Measurements from ENCODE around the gene CFAP77. TPM values are rescaled to one million over a fixed set of nuclear protein-coding genes. Genes with fewer than 3 reads are reported as not detected.

The CFAP77 gene
- polyA plus RNA-seq, 1 donor from 2014 or later: not detected

DNA sequence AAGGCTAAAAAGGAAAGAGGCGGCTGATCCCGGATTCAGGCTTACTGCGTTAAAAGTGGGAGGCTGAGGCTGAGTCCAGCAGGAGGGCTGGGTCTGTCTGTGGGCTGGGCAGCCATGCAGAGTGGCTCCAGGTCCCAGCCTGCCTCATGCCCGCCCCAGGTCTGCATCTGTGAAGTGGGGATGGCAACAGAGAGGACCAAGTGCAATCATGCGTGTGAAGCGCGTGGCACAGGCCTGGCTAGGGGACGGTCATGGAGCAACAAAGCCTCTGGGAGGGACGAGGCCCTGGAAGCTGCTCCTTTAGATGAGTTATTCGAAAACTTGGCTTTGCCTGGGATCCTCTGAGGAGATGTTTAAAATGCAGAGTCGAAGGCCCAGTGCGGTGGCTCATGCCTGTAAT is 142.0 kb downstream of the CFAP77 start:
- H3K9me2 ChIP-seq (ENCODE audit: insufficient read depth, low read length): no peaks in the 10 kb centered on the region
- H4K20me1 ChIP-seq (ENCODE audit: insufficient read depth): no peaks in the 10 kb centered on the region
- no peak overlapping the region for H3K9ac ChIP-seq (ENCODE audit: low read length)
- TF ChIP-seq TAF1 (IDR thresholded peaks at IDR 0.05; ENCODE audit: low read depth) (no peak), REST (IDR thresholded peaks at IDR 0.05; ENCODE audit: borderline replicate concordance) (no peak), EZH2 (IDR thresholded peaks at IDR 0.05; ENCODE audit: borderline replicate concordance, insufficient read depth, low read length, poor library complexity, severe bottlenecking) (no peak), EP300 (conservative IDR thresholded peaks at IDR 0.05; ENCODE audit: poor library complexity, severe bottlenecking) (no peak), CTCF (IDR thresholded peaks at IDR 0.05; ENCODE audit: poor library complexity, severe bottlenecking) (no peak), POLR2AphosphoS5 (IDR thresholded peaks at IDR 0.05) (no peak), RAD21 (conservative IDR thresholded peaks at IDR 0.05) (no peak), MXI1 (conservative IDR thresholded peaks at IDR 0.05; ENCODE audit: poor library complexity, severe bottlenecking) (no peak), SMC3 (conservative IDR thresholded peaks at IDR 0.05; ENCODE audit: poor library complexity) (no peak)
- H3K27ac ChIP-seq (ENCODE audit: low read length): no peak overlapping the region
- no peaks in the 10 kb centered on the region for H3K79me2 ChIP-seq (replicated peaks; ENCODE audit: insufficient read depth, low read length)
- no peak overlapping the region for H2AFZ ChIP-seq (ENCODE audit: low read depth, low read length)
- H3K4me3 ChIP-seq (ENCODE audit: low read length): no peak overlapping the region
- H3K36me3 ChIP-seq (ENCODE audit: insufficient read depth, low read length): no peaks in the 10 kb centered on the region
- H3K4me2 ChIP-seq (ENCODE audit: low read length): no peak overlapping the region
- no peaks in the 10 kb centered on the region for H3K9me3 ChIP-seq (ENCODE audit: low read length)
- no peaks in the 10 kb centered on the region for H3K27me3 ChIP-seq (ENCODE audit: insufficient read depth, low read depth, low read length)
- no peaks in the 10 kb centered on the region for H3F3A ChIP-seq (ENCODE audit: insufficient read depth, low read length, poor library complexity, severe bottlenecking)

DNA sequence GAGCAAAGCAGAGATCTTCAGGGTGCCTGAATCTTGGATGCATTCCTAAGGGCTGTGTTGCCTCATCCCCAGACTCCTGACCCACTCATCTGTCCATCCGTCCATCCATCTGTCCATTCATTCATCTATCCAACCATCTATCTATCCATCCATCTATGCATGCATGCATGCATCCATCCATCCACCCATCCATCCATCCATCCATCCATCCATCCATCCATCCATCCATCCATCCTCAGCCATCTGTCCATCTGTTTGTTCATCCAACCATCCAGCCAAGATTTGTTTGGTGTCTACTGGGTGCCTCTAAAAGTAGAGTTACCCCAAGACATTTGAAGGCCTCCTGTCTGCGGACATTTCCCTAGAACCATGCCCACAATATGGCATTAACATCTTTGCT is 144.7 kb downstream of the CFAP77 start:
- no peaks in the 10 kb centered on the region for H3K9me2 ChIP-seq (ENCODE audit: insufficient read depth, low read length)
- no peaks in the 10 kb centered on the region for H3K27me3 ChIP-seq (ENCODE audit: insufficient read depth, low read depth, low read length)
- no peak overlapping the region for H3K4me3 ChIP-seq (ENCODE audit: low read length)
- no peaks in the 10 kb centered on the region for H3K36me3 ChIP-seq (ENCODE audit: insufficient read depth, low read length)
- H2AFZ ChIP-seq (ENCODE audit: low read depth, low read length): no peak overlapping the region
- H3K9me3 ChIP-seq (ENCODE audit: low read length): no peaks in the 10 kb centered on the region
- H3K79me2 ChIP-seq (replicated peaks; ENCODE audit: insufficient read depth, low read length): no peaks in the 10 kb centered on the region
- no peak overlapping the region for H3K9ac ChIP-seq (ENCODE audit: low read length)
- H4K20me1 ChIP-seq (ENCODE audit: insufficient read depth): no peaks in the 10 kb centered on the region
- no peak overlapping the region for H3K4me2 ChIP-seq (ENCODE audit: low read length)
- no peaks in the 10 kb centered on the region for H3F3A ChIP-seq (ENCODE audit: insufficient read depth, low read length, poor library complexity, severe bottlenecking)
- TF ChIP-seq CTCF (IDR thresholded peaks at IDR 0.05; ENCODE audit: poor library complexity, severe bottlenecking) (no peak), EZH2 (IDR thresholded peaks at IDR 0.05; ENCODE audit: borderline replicate concordance, insufficient read depth, low read length, poor library complexity, severe bottlenecking) (no peak), TAF1 (IDR thresholded peaks at IDR 0.05; ENCODE audit: low read depth) (no peak), SMC3 (conservative IDR thresholded peaks at IDR 0.05; ENCODE audit: poor library complexity) (no peak)
- H3K27ac ChIP-seq (ENCODE audit: low read length): no peak overlapping the region
